H1 (cell line): ENCODE results near the gene TNIK. TPM values are rescaled to one million over a fixed set of nuclear protein-coding genes. Genes with fewer than 3 reads are reported as not detected.

Source experiments
- CTCF ChIA-PET: fragments of 300-600 bp; sonication (Branson Sonifier 250); formaldehyde crosslinking; loops from one replicate; lab custom pipeline; 2021; ENCODE audit not compliant: partially characterized antibody; lab: Charles Lee
- POLR2A ChIA-PET: fragments of 300-600 bp; sonication (Branson Sonifier 250); formaldehyde crosslinking; loops from one replicate; lab custom pipeline; 2021; ENCODE audit warnings: inconsistent platforms; ENCODE audit not compliant: partially characterized antibody; lab: Charles Lee
- DNase-seq, 2 experiments: peaks; one replicate each; pipeline versions ENCODE4 v3.0.0 to v3.0.0-alpha.2; 2010 to 2022; ENCODE audit warnings: low spot score in 2 of 2, low read depth in 1 of 2, mixed read lengths in 1 of 2
- FAIRE-seq: peaks from 2 replicates; lab custom pipeline; 2011; peaks lifted over from hg19 to GRCh38; lab: Jason Lieb, UNC
- H2AFZ ChIP-seq: 2 replicates; pipeline ENCODE4 v1.8.1; 2012; ENCODE audit warnings: low read length, inconsistent platforms
- H2AK5ac ChIP-seq: 2 replicates; pipeline ENCODE4 v1.6.1; 2013; ENCODE audit warnings: low read depth, low read length
- H2BK120ac ChIP-seq: replicated peaks from 2 replicates; pipeline ENCODE3; 2013; ENCODE audit warnings: low read depth, low read length, inconsistent platforms
- H2BK12ac ChIP-seq: 2 replicates; pipeline ENCODE4 v1.6.1; 2013; ENCODE audit warnings: low read depth, low read length
- H2BK15ac ChIP-seq: 2 replicates; pipeline ENCODE4 v1.6.1; 2013; ENCODE audit warnings: low read length
- H2BK20ac ChIP-seq: 2 replicates; pipeline ENCODE4 v1.6.1; 2013; ENCODE audit warnings: low read length
- H2BK5ac ChIP-seq: 2 replicates; pipeline ENCODE4 v1.6.1; 2013; ENCODE audit warnings: low read depth, low read length
- H3K14ac ChIP-seq: 2 replicates; pipeline ENCODE4 v1.6.1; 2013; ENCODE audit warnings: inconsistent platforms; ENCODE audit not compliant: insufficient read length
- H3K18ac ChIP-seq: 2 replicates; pipeline ENCODE4 v1.6.1; 2013; ENCODE audit warnings: low read length; ENCODE audit errors: extremely low read depth
- H3K23ac ChIP-seq: 2 replicates; pipeline ENCODE4 v1.6.1; 2013; ENCODE audit warnings: inconsistent platforms; ENCODE audit not compliant: insufficient read length
- H3K23me2 ChIP-seq: 2 replicates; pipeline ENCODE4 v1.6.1; 2013; ENCODE audit warnings: low read depth, low read length
- H3K27ac ChIP-seq: 2 replicates; pipeline ENCODE4 v1.6.1; 2011; ENCODE audit warnings: low read depth, low read length, inconsistent platforms
- H3K27me3 ChIP-seq, 4 experiments: replicated peaks in 1 of 4; 1 replicate in 1 of 4; 2 replicates in 3 of 4; pipeline versions ENCODE4 v1.6.1 to v1.8.1; 2011 to 2013; ENCODE audit warnings: low read length in 3 of 4, mild to moderate bottlenecking in 3 of 4, inconsistent platforms in 2 of 4, mixed read lengths in 2 of 4, moderate library complexity in 1 of 4; ENCODE audit not compliant: control insufficient read depth in 3 of 4, insufficient read depth in 3 of 4; ENCODE audit errors: extremely low read depth in 1 of 4
- H3K36me3 ChIP-seq, 4 experiments: 2 replicates each; pipeline versions ENCODE4 v1.6.1 to v1.8.1; 2011 to 2013; ENCODE audit warnings: mild to moderate bottlenecking in 4 of 4, low read length in 3 of 4, moderate library complexity in 2 of 4, control low read depth in 1 of 4, inconsistent platforms in 1 of 4; ENCODE audit not compliant: insufficient read depth in 4 of 4, control insufficient read depth in 2 of 4
- H3K4ac ChIP-seq: replicated peaks from 2 replicates; pipeline ENCODE3; 2013; ENCODE audit warnings: low read length, low read depth, mixed read lengths, inconsistent platforms; ENCODE audit not compliant: insufficient read length
- H3K4me1 ChIP-seq, 4 experiments: replicated peaks in 1 of 4; 1 replicate in 1 of 4; 2 replicates in 3 of 4; pipeline versions ENCODE4 v1.6.1 to v1.8.1; 2011 to 2013; ENCODE audit warnings: low read length in 3 of 4, inconsistent platforms in 2 of 4, mixed read lengths in 1 of 4; ENCODE audit not compliant: insufficient read depth in 4 of 4, control insufficient read depth in 3 of 4
- H3K4me2 ChIP-seq, 2 experiments: 2 replicates each; pipeline versions ENCODE4 v1.6.1 to v1.8.1; 2011 to 2013; ENCODE audit warnings: low read depth in 2 of 2, low read length in 2 of 2, control low read depth in 1 of 2, inconsistent platforms in 1 of 2, mild to moderate bottlenecking in 1 of 2; ENCODE audit not compliant: insufficient read depth in 1 of 2
- H3K4me3 ChIP-seq, 4 experiments: fragments of 200-600, 300-600 bp in 1 of 4; sonication (generic), shearing (Covaris generic), sonication (Bioruptor Twin) in 1 of 4; 2 replicates each; pipeline versions ENCODE4 v1.5.1 to v1.8.1; 2011 to 2016; ENCODE audit warnings: low read length in 4 of 4, low read depth in 3 of 4, control low read depth in 2 of 4, inconsistent platforms in 2 of 4, mild to moderate bottlenecking in 2 of 4, mixed read lengths in 1 of 4, moderate library complexity in 1 of 4; ENCODE audit not compliant: insufficient read depth in 2 of 4; ENCODE audit errors: extremely low read depth in 1 of 4
- H3K56ac ChIP-seq: replicated peaks from 2 replicates; pipeline ENCODE3; 2013; ENCODE audit warnings: low read depth, mild to moderate bottlenecking, mixed read lengths, low read length, inconsistent platforms; ENCODE audit not compliant: insufficient read length
- H3K79me1 ChIP-seq: 2 replicates; pipeline ENCODE4 v1.6.1; 2013; ENCODE audit warnings: low read depth, low read length, control low read depth
- H3K79me2 ChIP-seq, 2 experiments: 2 replicates each; pipeline versions ENCODE4 v1.6.1 to v1.8.1; 2012 to 2013; ENCODE audit warnings: low read length in 2 of 2, mild to moderate bottlenecking in 2 of 2, inconsistent platforms in 1 of 2; ENCODE audit not compliant: insufficient read depth in 2 of 2, control insufficient read depth in 1 of 2
- H3K9ac ChIP-seq, 4 experiments: replicated peaks in 1 of 4; 1 replicate in 1 of 4; 2 replicates in 3 of 4; pipeline versions ENCODE4 v1.6.1 to v1.8.1; 2011 to 2013; ENCODE audit warnings: low read depth in 3 of 4, low read length in 3 of 4, control low read depth in 2 of 4, mild to moderate bottlenecking in 2 of 4, moderate library complexity in 2 of 4, inconsistent platforms in 1 of 4; ENCODE audit errors: extremely low read depth in 1 of 4
- H3K9me3 ChIP-seq, 2 experiments: 2 replicates each; pipeline versions ENCODE4 v1.6.1 to v1.8.1; 2012 to 2013; ENCODE audit warnings: mild to moderate bottlenecking in 2 of 2, moderate library complexity in 2 of 2, control low read depth in 1 of 2, inconsistent platforms in 1 of 2, low read depth in 1 of 2, low read length in 1 of 2, mixed read lengths in 1 of 2; ENCODE audit not compliant: insufficient read depth in 2 of 2
- H4K20me1 ChIP-seq, 2 experiments: replicated peaks in 1 of 2; 2 replicates each; pipeline versions ENCODE3 to v1.8.1; 2011 to 2013; ENCODE audit warnings: inconsistent platforms in 2 of 2, low read length in 2 of 2, mild to moderate bottlenecking in 1 of 2; ENCODE audit not compliant: insufficient read depth in 2 of 2, control insufficient read depth in 1 of 2
- H4K5ac ChIP-seq: 2 replicates; pipeline ENCODE4 v1.6.1; 2013; ENCODE audit warnings: low read length, low read depth, mixed read lengths, inconsistent platforms; ENCODE audit not compliant: insufficient read length
- H4K8ac ChIP-seq: 2 replicates; pipeline ENCODE4 v1.8.0; 2013; ENCODE audit warnings: mild to moderate bottlenecking, moderate library complexity, low read length, inconsistent platforms; ENCODE audit not compliant: insufficient read depth; ENCODE audit errors: extremely low read depth
- H4K91ac ChIP-seq: replicated peaks from 2 replicates; pipeline ENCODE3; 2013; ENCODE audit warnings: low read length, mixed read lengths, inconsistent platforms; ENCODE audit not compliant: insufficient read length
- ASH2L ChIP-seq: fragments of 200-600, 300-600 bp; sonication (generic); IDR thresholded peaks from one replicate; pipeline ENCODE4 v1.7.1; 2017; ENCODE audit warnings: low read length
- CEBPB ChIP-seq: IDR thresholded peaks from 2 replicates; pipeline ENCODE4 v1.6.1; 2012; ENCODE audit warnings: low read depth, low read length
- EZH2 ChIP-seq: fragments of 200-600 bp; sonication (generic); IDR thresholded peaks from 2 replicates; pipeline ENCODE4 v1.7.1; 2012; ENCODE audit warnings: low read depth, mild to moderate bottlenecking, moderate library complexity, low read length, inconsistent platforms; ENCODE audit not compliant: severe bottlenecking
- FOSL1 ChIP-seq: IDR thresholded peaks from 2 replicates; pipeline ENCODE4 v1.6.1; 2011; ENCODE audit warnings: mild to moderate bottlenecking, low read depth, low read length, moderate library complexity; ENCODE audit not compliant: insufficient read depth
- KDM5A ChIP-seq: fragments of 200-600 bp; IDR thresholded peaks from 2 replicates; pipeline ENCODE4 v1.7.1; 2012; ENCODE audit warnings: mild to moderate bottlenecking, low read length, inconsistent platforms, mixed read lengths
- POLR2AphosphoS5 ChIP-seq: IDR thresholded peaks from 2 replicates; pipeline ENCODE4 v1.6.1; 2011; ENCODE audit warnings: low read depth, low read length
- RBBP5 ChIP-seq: IDR thresholded peaks from 2 replicates; pipeline ENCODE4 v1.7.1; 2012; ENCODE audit warnings: low read depth, mild to moderate bottlenecking, inconsistent platforms, low read length, moderate library complexity, borderline replicate concordance
- SP2 ChIP-seq: IDR thresholded peaks from 2 replicates; pipeline ENCODE4 v1.6.1; 2012; ENCODE audit warnings: mild to moderate bottlenecking, low read length, inconsistent platforms
- SP4 ChIP-seq: IDR thresholded peaks from 2 replicates; pipeline ENCODE4 v1.6.1; 2012; ENCODE audit warnings: low read length, inconsistent platforms
- TAF7 ChIP-seq: optimal IDR thresholded peaks from 2 replicates; pipeline ENCODE3; 2011; ENCODE audit warnings: low read depth, mild to moderate bottlenecking, inconsistent platforms, low read length, moderate library complexity, borderline replicate concordance
- WGBS, 2 experiments: shearing (Covaris generic) in 1 of 2; methylation state at CpG; one replicate each; pipeline versions ENCODE4 v1.1.6 to v1.1.7; 2013 to 2015; ENCODE audit warnings: low lambda C conversion rate in 2 of 2, mixed read lengths in 2 of 2, inconsistent platforms in 1 of 2, low coverage in 1 of 2, missing lambda C conversion rate in 1 of 2; ENCODE audit not compliant: insufficient replicate concordance in 2 of 2, insufficient coverage in 1 of 2, insufficient read length in 1 of 2; ENCODE audit errors: extremely low coverage in 1 of 2, missing lambda C conversion rate in 1 of 2; 5-methylcytosine and 5-hydroxymethylcytosine counted together
- polyA plus RNA-seq, 7 experiments: library from polyadenylated mRNA; depleted of rRNA in 3 of 7; stranded (reverse) in 5 of 7; unstranded in 2 of 7; fragments of >200 nt in 5 of 7; fragments of 200-250 nt in 2 of 7; gene quantifications; 1 replicate in 5 of 7; 2 replicates in 1 of 7; 4 replicates in 1 of 7; pipeline versions ENCODE4 v1.2.1 to v1.2.3, GENCODE V29; 2011 to 2013; ENCODE audit warnings: missing spikeins in 2 of 7, mixed read lengths in 2 of 7
- total RNA-seq: library from RNA; stranded (reverse); fragmentation: NEBNext Ultra II Directional; extraction: Animal tissue kit (Norgen Biotek cat#: 25700); gene quantifications from 2 replicates; pipeline ENCODE4 v1.2.1, GENCODE V29; 2021
- TF ChIP-seq, protein P1 (sequence below): IDR thresholded peaks from 2 replicates; pipeline ENCODE4 v1.6.1; 2012; ENCODE audit warnings: low read length, inconsistent platforms

TNIK gene
- total and polyA plus RNA-seq, 2 of the 8 experiments (the other 6 are each of a cell fraction or from before 2014, with no cell fraction given): 7.4 to 42.0 TPM

GRCh38 chr3:171385086-171385485 is 75.1 kb downstream of the TNIK start:
- DNase-seq (no peak), FAIRE-seq (no peak)
- Histone ChIP-seq H2AFZ (no peak overlapping the region), H2BK5ac (no peak overlapping the region), H3K23me2 (no peaks in the 10 kb centered on the region), H2AK5ac (no peak overlapping the region; the same call in 1 of the 2 replicates), H3K4me3 (no peak overlapping the region), H3K27ac (no peak overlapping the region), H3K9me3 (no peaks in the 10 kb centered on the region), H3K9ac (no peak overlapping the region; a peak in 1 of 7 replicates), H3K23ac (no peak overlapping the region), H4K20me1 (peaks cover 0 to 2% of the 10 kb centered on the region in 2 experiments), H3K36me3 (no peaks in the 10 kb centered on the region), H4K91ac (no peak overlapping the region), H2BK15ac (no peak overlapping the region), H3K4me1 (peaks cover 0 to 23% (median 18%) of the 10 kb centered on the region in 4 experiments; a peak in 4 of 7 replicates), H4K5ac (no peak overlapping the region), H3K4me2 (peak overlapping the region in 1 of 2 experiments; percentile 44; a peak in 3 of 4 replicates), H3K4ac (no peak overlapping the region), H3K27me3 (no peaks in the 10 kb centered on the region), H3K14ac (no peak overlapping the region), H3K56ac (no peak overlapping the region), H2BK120ac (no peak overlapping the region), H4K8ac (no peak overlapping the region), H2BK12ac (no peak overlapping the region; the same call in 1 of the 2 replicates), H3K79me2 (peaks cover 3 to 47% of the 10 kb centered on the region in 2 experiments; a peak in 2 of 4 replicates), H2BK20ac (no peak overlapping the region), H3K18ac (0 out of 2 replicates have a peak overlapping the region, but pooled peaks have one; percentile 4), H3K79me1 (peaks cover 2% of the 10 kb centered on the region; the same call in 1 of the 2 replicates)
- WGBS, 2 experiments: 65% methylated on average over 5 of the region's 5 CpGs; no CpG with 5 or more reads in 1 of the 2 experiments
- ChIA-PET CTCF (interaction anchor here (0.7 kb wide), 1 partner anchor 68 kb away, joined by 3 read pairs; no protein-coding TSS in a partner anchor), POLR2A (interaction anchor here (1.0 to 1.1 kb wide), 2 partner anchors 8 to 54 kb away, joined by 3 to 5 read pairs; no protein-coding TSS in a partner anchor)
- TF ChIP-seq, protein P1, sequence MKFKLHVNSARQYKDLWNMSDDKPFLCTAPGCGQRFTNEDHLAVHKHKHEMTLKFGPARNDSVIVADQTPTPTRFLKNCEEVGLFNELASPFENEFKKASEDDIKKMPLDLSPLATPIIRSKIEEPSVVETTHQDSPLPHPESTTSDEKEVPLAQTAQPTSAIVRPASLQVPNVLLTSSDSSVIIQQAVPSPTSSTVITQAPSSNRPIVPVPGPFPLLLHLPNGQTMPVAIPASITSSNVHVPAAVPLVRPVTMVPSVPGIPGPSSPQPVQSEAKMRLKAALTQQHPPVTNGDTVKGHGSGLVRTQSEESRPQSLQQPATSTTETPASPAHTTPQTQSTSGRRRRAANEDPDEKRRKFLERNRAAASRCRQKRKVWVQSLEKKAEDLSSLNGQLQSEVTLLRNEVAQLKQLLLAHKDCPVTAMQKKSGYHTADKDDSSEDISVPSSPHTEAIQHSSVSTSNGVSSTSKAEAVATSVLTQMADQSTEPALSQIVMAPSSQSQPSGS: no peak
- no peak for TF ChIP-seq EZH2
- no peak for TF ChIP-seq RBBP5
- TF ChIP-seq SP4: no peak
- no peak for TF ChIP-seq CEBPB
- no peak for TF ChIP-seq TAF7
- TF ChIP-seq FOSL1: no peak
- TF ChIP-seq SP2: no peak
- no peak for TF ChIP-seq KDM5A
- TF ChIP-seq ASH2L: no peak
- TF ChIP-seq POLR2AphosphoS5: no peak
